GM18951 (cell line): ENCODE data around the gene SLC26A3.
"Not testable (repeated sequence)": the region's sequence is repeated elsewhere in the genome, so short reads cannot be mapped to it uniquely, and the experiment has no call there.

Experiments
- POLR2A ChIP-seq: IDR thresholded peaks from 4 replicates; pipeline ENCODE4 v1.6.1; 2011; ENCODE audit warnings: mild to moderate bottlenecking; ENCODE audit not compliant: insufficient read length, insufficient read depth; ENCODE audit errors: extremely low read depth
- in situ Hi-C: fragments of 300-500 bp; cut with MboI; formaldehyde crosslinking; loops from one replicate; pipeline ENCODE4 v1.12.0; 2022; ENCODE audit warnings: low sequenced_read_pairs, mixed read lengths, inconsistent platforms; ENCODE audit not compliant: unreplicated experiment

Gene SLC26A3

GRCh38 chr7:107803009-107803610, at the start of gene SLC26A3:
Gene SLC26A3 (minus strand): TSS chr7:107803223. CDS start chr7:107794509, 8,714 bp downstream.
- TF ChIP-seq POLR2A, result no peak

DNA sequence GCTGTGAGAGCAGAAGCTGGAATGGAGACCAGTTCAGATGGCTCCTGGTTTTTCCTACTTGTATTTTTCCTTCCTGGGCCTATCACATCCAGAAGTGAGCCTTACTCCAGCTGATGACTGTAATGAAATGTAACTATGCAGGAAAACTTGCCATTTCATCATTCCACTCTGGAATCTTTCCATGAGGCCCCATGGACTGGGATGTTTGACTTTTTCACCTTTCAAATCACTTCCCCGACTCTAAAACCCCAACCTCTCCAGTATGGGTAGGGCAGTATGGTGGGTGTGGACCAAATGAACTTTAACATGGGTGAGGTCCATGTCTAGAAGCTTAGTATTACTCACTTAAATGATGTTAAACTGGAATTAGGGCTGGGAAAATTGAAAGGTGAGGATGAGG, 47.6 kb upstream of the SLC26A3 start:
- no peak for TF ChIP-seq POLR2A
- in situ Hi-C loops, result no loop called here

More at GRCh38 chr7:107803009-107803610, at the start of gene SLC26A3:
- in situ Hi-C loops, result no loop called here

- no peak for TF ChIP-seq POLR2A
- in situ Hi-C loops, result no loop called here
Observed at GRCh38 chr7:107850216-107850615, 47.2 kb upstream of the SLC26A3 start.

GRCh38 chr7:107848211-107848610, 45.2 kb upstream of the SLC26A3 start:
- in situ Hi-C loops, result not testable (repeated sequence)

GRCh38 chr7:107847836-107848175, 44.8 kb upstream of the SLC26A3 start:
- in situ Hi-C loops, result not testable (repeated sequence)

DNA sequence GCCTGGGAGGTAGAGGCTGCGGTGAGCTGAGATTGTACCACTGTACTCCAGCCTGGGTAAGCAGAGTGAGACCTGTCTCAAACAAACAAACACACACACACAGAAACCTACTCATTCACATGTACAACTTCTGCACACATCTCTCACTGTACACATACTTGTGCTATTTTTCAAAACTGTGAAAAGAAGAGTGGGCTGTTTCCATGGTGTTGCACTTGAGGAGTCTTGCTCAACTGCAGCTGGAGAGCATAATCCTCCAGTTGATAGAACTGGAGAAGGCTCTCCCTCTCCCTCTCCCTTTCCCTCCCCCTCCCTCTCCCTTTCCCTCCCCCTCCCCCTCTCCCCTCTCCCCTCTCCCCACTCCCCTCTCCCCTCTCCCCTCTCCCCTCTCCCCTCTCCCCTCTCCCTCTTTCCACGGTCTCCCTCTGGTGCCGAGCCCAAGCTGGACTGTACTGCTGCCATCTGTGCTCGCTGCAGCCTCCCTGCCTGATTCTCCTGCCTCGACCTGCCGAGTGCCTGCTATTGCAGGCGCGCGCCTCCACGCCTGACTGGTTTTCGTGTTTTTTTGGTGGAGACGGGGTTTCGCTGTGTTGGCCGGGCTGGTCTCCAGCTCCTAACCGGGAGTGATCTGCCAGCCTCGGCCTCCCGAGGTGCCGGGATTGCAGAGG, 44.3 kb upstream of the SLC26A3 start:
- no peak for TF ChIP-seq POLR2A
- in situ Hi-C loops, result no loop called here

- in situ Hi-C loops, result no loop called here
- no peak for TF ChIP-seq POLR2A
Observed at GRCh38 chr7:107846324-107846723, 43.3 kb upstream of the SLC26A3 start.

- in situ Hi-C loops, result no loop called here
Observed at GRCh38 chr7:107843184-107843583, 40.2 kb upstream of the SLC26A3 start.

GRCh38 chr7:107842213-107842612, 39.2 kb upstream of the SLC26A3 start:
- no peak for TF ChIP-seq POLR2A
- in situ Hi-C loops, result no loop called here

More at GRCh38 chr7:107843184-107843583, 40.2 kb upstream of the SLC26A3 start:
- TF ChIP-seq POLR2A, result no peak

GRCh38 chr7:107838816-107839565, 36.0 kb upstream of the SLC26A3 start:
- TF ChIP-seq POLR2A, result no peak
- in situ Hi-C loops, result no loop called here

- no peak for TF ChIP-seq POLR2A
- in situ Hi-C loops, result no loop called here
Observed at GRCh38 chr7:107838024-107838601, 35.1 kb upstream of the SLC26A3 start.

GRCh38 chr7:107837145-107837512, 34.1 kb upstream of the SLC26A3 start:
- TF ChIP-seq POLR2A, result no peak
- in situ Hi-C loops, result no loop called here

DNA sequence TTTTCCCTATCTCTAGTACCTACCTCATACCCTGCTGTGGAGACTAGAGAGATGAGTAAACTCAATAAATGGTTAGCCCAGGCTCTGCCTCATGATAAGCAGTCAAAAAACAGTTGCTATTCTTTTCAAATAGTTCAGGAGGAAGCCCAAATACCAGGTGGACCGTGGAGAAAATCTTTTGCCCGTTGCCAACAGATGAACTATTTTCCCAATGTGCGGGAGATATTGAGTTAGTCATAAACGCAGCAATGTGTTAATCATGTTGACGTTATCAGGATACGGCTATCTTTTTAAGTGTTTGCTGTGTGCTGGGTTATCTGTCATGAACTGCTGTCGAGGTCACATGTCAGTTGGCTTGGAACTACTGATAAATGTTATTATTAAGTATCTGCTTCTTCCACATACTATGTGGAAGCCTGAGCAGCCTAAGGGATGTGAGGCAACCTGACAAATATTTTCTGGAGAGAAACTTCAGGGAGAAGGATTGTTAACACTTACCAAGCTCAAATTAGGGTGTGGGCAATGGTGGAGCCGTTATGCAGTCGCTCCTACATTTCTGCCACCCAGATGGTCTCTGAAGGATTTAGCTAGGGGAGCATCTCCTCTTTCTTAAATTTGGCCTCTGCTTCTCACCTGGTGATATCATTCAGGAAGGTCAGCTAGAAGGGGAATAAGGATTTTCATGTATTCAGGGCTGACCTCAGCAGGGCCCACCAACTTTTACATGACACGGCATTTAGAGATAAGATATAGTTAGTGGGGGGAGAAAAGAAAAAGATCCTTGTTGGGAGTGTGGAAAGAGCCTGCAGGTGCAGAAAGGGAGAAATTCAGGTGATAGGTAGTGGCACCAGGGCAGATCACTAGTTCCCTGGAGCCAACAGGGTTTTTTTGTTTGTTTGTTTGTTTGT, 33.5 kb upstream of the SLC26A3 start:
- in situ Hi-C loops, result no loop called here
- no peak for TF ChIP-seq POLR2A
